Measurements from ENCODE around the gene REL. TPM values are rescaled to one million over a fixed set of nuclear protein-coding genes. Genes with fewer than 3 reads are reported as not detected.

REL gene
- total RNA-seq, 1 donor from 2014 or later = 31.2 TPM

DNA sequence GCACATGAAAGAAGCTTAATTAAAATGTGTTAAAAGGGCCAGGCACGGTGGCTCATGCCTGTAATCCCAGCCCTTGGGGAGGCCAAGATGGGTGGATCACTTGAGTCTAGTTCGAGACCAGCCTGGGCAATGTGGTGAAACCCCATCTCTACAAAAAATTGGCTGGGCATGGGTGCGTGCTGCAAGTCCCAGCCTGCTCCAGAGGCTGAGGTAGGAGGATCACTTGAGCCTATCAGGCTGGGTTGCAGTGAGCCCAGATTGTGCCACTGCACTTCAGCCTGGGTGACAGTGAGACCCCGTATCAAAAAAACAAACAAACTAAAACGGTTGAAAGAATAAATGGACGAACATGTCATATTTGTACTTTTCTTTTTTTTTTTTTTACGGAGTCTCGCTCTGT, 26.0 kb downstream of the REL start:
- intact Hi-C loops (cut with micrococcal nuclease) = no loop called here

DNA sequence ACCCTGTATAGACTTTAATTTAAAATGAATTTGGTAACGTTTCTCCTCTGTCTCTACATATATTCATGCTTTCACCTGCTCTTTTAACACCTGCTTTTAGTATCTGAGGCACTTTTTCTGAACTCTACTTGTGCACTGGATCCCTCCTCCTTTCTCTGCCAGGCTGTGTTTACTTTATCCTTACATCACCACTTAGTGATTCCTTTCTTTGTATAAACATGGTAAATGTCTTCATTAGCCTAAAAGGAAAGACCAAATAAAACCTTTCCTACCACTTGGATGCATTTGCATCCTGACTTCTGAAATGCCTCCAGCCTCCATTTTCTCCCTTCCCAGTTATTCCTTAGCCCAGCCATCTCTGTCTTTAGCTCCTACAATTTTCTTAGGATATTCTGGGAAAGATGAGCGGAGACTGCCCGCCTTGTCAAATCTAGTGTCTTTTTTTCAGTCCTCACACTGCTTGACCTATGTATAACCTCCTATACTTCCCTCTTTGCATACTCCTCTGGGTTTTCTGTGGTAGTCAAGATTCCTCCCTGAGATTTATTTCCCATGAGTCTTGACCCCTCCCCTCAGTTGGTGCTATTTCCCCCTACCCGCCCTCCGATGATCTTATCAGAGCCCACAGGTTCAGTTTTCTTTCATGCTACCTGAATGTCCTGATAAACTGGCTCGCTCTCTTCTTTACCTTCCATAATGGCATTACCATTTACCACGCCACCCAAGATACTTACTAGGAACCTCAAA, 44.8 kb downstream of the REL start:
- intact Hi-C loops (cut with micrococcal nuclease) = no loop called here

DNA sequence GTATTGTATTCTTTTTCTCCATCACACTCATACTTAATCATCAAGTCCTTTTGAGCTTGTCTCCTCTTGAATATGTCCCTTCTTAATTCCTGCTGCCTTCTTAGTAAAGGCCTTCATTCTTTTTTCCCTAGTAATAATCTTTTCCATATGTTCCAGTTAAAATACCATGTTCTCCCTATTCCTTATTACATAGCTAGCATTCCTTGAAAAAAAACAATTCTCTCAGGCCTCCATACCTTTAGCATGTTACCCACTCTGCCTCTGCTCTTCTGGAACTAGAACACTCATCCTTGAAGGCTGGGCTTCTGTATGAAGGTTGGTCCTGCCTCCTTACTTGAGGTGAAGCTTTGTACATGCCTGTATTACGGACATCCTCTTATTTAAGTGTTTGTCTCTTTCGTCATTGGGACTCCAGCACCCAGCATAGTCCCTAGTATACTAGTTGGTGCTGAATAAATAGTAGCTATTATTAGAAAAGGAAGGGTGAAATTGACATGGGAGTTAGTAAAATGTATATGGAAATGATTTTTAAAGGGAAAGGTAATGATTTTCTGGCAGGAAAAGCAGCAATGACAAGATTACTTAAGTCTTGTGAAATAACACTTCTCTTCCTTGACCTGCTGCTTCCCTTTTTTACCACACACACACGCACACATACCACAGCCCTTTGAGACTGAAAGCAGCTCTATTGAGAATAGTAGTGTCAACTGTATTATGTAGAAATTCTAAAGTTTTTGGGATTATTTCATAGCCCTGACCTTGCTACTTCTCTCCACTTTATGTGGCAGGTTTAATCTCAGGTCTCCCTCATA, 45.6 kb downstream of the REL start:
- intact Hi-C loops (cut with micrococcal nuclease) = no loop called here

DNA sequence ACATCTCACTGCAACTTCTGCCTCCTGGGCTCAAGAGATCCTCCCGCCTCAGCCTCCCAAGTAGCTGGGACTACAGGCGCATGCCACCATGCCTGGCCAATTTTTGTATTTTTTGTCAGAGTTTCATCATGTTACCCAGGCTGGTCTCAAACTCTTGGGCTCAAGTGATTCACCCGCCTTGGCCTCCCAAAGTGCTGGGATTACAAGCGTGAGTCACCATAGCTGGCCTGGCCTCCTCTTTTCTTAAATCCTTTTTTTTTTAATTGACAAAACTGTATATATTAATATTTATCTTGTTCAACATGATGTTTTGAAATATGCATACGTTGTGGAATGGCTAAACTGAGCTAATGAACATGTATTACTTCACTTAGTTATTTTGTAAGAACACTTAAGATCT, 50.7 kb downstream of the REL start:
- intact Hi-C loops (cut with micrococcal nuclease) = loop anchor here (2.0 kb wide), 1 partner anchor 17 kb away; no protein-coding TSS in a partner anchor

DNA sequence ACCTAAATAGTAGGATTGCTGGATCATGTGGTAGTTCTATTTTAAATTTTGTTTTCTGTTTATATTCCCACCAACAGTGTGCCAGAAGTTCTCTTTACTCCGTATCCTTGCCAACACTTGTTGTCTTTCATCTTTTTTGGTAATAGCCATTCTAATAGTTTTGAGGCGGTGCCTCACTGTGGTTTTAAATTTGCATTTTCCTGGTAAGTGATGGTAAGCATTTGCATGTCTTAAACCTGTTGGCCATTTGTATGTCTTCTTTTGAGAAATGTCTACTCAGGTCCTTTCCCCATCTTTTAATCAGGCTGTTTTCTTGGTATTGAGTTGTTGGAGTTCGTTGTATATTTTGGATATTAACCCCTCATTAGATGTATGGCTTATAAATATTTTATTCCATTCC, 51.6 kb downstream of the REL start:
- intact Hi-C loops (cut with micrococcal nuclease) = loop anchor here (2.0 kb wide), 1 partner anchor 16 kb away; no protein-coding TSS in a partner anchor

DNA sequence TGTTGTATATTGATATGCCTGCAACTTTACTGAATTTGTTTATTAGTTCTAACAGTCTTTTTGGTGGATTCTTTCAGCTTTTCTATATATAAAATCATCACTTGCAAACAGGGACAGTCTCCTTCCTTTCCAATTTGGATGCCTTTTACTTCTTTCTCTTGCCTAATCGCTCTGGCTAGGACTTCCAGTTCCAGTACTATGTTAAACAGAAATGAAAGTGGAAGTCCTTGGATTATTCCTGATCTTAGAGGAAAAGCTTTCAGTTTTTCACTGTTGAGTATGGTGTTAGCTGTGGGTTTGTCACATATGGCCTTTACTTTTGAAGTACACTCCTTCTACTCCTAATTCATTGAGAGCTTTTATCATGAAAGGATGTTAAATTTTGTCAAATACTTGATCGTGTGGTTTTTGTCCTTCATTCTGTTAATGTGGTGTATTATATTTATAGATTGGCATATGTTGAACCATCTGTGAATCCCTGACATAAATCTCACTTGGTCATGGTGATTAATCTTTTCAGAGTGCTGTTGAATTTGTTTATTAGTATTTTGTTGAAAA, 52.9 kb downstream of the REL start:
- intact Hi-C loops (cut with micrococcal nuclease) = no loop called here

DNA sequence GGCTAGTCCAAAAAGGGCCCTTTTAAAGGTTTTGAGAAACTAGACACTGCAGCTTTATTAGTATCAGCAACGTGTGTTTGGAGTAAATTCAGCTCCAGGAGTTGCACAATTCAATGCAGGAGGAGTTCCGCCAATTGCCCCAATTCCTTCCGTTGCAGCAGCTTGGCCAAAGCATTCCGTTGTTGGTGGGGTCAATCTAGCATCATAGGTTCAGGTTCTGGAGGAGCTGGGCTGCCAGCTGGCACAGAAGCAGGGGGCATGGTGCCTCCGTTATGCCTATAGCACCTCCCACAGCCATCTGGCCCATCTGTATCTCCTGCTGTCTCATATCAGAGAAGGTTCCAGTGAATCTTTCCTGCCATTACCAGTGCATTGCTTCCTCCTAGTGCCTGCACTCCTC, 55.4 kb downstream of the REL start:
- intact Hi-C loops (cut with micrococcal nuclease) = no loop called here

DNA sequence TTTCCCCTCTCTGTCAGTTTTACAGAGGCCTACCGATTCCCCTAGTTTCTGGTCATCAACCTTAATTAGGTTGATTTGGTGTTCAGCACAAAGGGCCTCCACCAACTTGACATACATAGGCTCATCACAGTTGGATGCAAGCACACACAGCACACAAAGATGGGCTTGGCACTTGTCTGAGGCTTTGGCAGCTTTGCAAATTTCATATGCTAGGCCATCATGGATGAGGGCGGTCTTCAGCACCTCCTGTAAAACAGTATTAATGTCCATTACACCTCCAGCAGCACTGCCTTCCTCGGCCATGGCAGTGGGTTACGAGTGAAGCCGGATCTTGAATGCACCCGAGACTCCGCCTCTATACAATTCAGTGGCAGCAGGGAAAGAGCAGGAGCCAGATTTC, 56.9 kb downstream of the REL start:
- intact Hi-C loops (cut with micrococcal nuclease) = no loop called here

DNA sequence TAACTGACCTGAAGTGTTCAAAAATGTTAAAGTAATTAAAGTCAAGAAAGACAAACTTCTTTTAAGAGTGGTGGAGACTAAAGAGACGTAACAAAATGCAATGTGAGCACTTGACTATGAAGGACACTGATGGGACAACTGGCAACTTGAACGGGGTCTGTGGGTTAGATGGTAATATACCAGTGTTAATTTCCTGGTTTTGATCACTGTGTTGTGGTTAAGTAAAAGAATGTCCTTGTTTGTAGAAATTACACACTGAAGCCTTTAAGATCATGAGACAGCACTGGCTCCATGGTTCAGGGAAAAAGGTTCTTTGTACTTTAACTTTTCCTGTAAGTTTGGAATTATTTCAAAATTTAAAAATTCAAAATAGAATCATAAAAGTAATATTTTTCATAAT, 58.2 kb downstream of the REL start:
- intact Hi-C loops (cut with micrococcal nuclease) = loop anchor here (2.0 kb wide), 1 partner anchor 59 kb away; no protein-coding TSS in a partner anchor

DNA sequence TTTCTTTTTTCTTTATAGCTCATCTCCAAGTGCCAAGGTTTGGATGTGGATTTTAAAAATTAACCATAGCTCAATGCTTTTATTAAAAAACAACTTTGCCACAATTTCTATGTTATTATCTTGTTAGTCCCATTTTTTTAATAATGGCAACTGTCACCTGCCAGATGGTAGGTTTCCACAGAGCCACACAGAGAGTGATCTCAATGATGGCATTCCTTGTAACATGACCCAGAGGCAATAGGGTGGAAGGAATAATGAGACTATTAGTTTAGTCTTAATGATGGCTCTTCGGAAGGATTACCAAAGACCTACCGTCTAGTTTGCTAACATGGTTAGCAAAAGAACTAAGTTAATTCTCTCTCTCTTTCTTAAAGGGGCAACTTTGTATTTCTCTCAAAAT, 64.0 kb downstream of the REL start:
- intact Hi-C loops (cut with micrococcal nuclease) = no loop called here

DNA sequence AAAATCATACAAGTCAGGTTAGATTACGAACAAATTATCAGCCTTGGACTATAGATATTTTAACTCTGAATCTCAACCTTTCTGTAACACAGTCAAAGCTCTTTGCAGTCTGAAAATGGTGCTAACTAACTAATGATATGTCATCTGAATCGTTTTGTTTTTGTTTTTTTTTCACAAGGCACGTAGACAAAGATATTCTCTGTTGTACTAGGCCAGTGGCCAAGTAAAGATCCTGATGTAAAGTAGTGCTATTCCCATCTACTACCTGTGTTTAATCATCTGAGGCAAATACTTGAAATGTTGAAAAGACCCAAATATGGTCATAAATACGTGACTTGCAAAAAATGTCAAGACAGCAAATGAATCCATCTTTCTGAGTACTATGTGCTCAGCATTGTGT, 65.7 kb downstream of the REL start:
- intact Hi-C loops (cut with micrococcal nuclease) = no loop called here

DNA sequence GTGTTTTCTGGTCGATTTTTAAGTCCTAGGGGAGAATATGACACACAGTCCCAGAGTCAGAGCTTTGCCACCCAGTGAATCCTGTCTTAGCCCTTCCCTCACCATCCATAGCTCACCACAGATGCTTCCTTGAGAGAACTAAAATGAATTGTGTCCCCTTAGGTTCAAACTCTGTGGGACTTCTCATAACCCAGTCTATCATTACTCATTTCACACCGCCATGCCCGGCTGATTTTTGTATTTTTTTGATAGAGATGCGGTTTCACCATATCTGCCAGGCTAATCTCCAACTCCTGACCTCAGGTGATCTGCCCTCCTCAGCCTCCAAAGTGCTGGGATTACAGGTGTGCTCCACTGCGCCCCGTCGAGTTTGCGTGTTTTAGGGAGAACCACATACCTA, 66.8 kb downstream of the REL start:
- intact Hi-C loops (cut with micrococcal nuclease) = loop anchor here (2.0 kb wide), 1 partner anchor 15 kb away; no protein-coding TSS in a partner anchor

DNA sequence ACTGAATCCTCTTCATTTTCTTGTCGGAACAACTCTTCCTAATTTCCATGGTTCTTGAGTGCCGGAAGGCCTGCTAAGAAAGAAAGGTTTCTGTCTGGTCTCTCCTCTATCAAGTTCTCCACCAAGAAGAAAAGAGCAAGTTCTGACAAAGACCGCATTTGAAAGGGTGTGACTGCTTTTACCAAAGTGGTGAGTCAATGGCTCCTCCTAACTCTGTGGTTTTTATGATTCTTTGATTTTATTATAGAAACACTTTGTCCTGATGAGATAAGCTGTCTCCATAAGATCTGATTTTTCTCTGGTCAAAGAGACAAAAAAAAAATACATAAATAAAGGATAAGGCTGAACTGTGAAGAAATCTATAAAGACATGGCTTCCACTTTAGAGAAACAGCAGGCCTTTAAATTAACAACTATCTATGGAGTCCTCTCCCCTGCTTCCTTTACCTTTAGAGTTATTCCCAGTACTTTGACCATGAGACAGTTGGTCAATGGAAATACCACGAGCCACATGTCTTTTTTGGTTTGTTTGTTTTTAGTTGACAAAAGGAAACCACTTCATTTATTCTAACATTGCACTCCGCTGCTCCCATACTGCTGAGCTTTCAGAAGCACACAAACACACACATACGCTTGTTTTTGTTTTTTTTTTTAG, 67.7 kb downstream of the REL start:
- intact Hi-C loops (cut with micrococcal nuclease) = loop anchor here (2.0 kb wide), 1 partner anchor 16 kb away; no protein-coding TSS in a partner anchor

DNA sequence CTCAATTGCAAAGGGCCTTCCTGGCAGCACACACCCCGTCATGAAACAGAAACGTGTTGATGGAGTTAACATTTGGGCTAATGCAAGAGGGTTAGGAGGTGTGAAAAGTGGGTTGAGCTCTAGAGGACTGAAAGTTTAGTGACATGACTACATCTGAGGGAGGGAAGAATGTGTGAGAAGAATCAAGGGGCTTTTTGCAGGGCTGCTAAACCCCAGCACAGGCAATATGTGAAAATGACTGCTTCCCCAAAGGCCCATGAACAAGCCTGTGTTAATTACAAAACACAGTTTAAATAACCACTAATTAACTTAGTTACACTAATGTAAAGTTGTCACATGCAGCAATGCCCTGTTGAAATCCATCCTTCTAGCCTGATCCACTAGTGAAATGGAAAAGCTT, 72.8 kb downstream of the REL start:
- intact Hi-C loops (cut with micrococcal nuclease) = no loop called here

DNA sequence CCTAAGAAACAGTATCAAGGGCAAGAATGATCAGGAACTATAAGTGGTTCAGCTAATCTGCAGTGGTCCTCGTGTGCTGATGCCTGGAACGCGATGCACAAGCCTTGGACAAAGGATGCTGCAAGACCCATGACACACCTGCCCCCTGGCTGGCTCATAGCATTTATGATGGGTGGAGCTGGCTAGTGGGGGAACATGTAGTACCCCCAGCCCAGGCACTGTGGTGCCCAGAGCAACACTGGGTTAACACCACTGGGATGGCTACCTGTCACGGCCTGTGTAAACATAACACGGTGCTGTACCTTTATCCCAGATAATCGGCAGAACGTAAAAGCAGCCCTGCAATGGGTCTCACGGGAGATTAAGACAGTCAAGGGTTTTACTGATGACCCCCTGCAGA, 75.8 kb downstream of the REL start:
- intact Hi-C loops (cut with micrococcal nuclease) = no loop called here

DNA sequence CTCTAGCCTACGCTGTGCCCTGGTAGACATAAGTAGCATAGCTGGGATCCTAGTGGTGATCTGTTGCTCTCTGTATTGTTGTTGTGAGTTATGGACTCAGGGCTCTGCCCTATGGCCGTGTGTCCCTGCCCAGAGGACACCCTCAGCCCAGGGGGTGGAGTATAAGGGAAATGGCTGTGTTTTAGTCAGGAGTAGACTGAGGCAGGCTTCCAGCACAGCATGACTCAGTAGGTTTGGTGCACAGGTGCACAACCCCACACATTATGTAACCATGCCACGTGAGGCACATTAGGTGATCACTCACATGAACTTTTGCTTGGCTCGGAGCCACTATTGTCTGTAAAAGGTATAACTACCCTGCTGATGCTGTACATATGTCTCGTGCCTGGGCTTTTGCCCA, 76.3 kb downstream of the REL start:
- intact Hi-C loops (cut with micrococcal nuclease) = no loop called here

DNA sequence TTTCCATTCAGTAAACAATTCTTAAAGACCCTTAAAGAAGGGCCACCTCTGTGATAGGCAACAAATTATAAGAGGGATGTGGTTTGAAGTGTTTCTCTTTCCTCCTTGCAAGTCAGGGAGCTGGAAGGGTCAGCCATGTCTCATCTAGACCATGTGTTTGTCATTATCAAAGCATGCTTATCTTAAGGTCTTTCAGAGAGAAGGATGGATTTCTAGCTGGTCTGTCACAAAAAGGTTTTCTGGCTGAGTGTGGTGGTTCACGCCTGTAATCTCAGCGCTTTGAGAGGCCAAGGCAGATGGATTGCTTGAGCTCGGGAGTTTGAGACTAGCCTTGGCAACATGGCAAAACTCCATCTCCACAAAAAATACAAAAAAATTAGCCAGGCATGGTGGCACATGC, 77.0 kb downstream of the REL start:
- intact Hi-C loops (cut with micrococcal nuclease) = no loop called here

DNA sequence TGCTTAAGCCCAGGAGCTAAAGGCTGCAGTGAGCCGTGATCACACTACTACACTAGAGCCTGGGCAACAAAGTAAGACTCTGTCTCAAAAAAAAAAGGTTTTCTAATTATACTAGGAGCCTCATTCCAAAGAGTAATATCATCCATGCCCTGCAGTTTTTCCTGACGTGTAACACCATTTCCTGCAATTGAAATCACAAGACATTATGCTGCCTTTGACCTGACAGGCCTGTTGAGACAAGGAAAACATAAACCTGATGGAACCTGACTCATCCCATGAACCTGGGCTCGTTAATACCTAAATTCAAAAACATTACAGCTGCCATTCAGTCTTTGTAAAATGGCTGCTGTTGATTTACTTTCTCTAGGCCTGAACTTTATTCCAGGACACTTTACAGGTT, 77.4 kb downstream of the REL start:
- intact Hi-C loops (cut with micrococcal nuclease) = no loop called here

DNA sequence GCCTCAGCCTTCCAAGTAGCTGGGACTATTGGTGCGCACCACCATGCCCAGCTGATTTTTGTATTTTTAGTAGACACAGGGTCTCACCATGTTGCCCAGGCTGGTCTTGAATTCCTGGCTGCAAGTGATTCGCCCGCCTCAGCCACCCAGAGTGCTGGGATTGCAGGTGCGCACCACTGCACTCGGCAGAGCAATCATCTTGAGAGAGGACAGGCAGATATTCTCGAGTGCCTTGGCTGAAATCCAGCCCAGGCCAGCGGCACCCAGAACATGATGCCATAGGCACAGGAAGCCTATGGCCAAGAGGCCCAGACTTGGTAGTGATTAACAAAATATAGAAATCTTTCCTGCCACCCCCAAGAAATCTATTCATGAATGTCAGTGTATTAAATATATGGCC, 78.1 kb downstream of the REL start:
- intact Hi-C loops (cut with micrococcal nuclease) = no loop called here

DNA sequence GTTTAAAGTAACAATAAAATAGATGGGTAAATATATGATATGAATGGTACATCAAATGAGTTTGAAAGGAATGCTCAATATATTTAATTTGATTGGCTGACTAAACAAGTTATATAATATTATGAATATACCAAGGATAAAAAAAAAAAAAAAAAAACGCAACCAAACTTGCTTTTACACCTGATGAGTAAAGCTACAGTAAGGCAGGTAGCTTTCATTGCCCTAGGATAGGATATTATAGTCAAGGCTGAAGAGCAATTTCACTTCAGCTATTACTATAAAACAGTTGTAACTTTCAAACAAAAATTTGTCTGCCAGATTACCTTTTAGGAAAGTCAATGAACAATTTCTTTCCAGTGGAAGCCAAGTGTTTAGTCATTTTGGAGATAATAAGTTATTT, 79.3 kb downstream of the REL start:
- intact Hi-C loops (cut with micrococcal nuclease) = no loop called here

DNA sequence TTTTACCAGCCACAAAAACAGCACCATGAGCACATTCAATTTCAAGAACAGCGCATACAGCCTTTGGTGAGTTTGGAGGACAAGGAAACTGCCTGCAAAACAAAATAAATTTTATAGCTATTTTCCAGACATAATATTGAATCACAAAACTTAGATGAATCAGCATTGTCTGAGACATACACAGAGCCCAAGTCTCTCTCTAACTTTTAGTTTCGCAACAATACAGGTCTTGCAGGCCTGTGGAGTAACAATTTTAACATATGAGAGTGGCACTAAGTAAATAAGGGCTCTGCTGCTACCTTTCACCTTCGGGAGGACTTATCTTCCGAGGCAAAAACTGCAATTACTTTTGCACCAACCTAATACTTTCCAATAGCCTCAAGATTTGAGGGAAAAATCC, 80.1 kb downstream of the REL start:
- intact Hi-C loops (cut with micrococcal nuclease) = no loop called here

DNA sequence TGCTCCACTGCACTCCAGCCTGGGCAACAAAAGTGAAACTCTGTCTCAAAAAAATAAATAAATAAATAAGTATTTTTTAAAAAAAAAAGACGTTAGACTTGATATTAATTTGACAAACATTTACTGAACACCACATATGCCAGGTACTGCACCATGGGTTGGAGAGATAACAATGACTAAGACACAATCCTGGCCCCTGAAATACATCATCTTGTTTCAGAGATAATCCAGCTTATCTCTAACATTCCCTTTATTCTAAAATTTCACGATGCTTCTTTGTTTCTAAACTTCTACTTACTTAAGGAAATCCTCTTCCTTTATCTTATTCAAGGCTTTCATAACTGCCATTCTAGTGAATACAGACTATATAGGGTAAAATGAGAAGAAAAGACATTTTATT, 81.2 kb downstream of the REL start:
- intact Hi-C loops (cut with micrococcal nuclease) = no loop called here

Measured in T-helper 1 cell treated with Interleukin-12 subunit alpha and Interleukin-12 subunit beta and Interleukin-4 antibody, amounts not matched to agents 30 ng/mL and 1 ng/mL, for 36 hours (primary cell).